ENCODE measurements around the gene ABCA2. TPM values are rescaled to one million over a fixed set of nuclear protein-coding genes. Genes with fewer than 3 reads are reported as not detected.

Gene ABCA2
- total and polyA plus RNA-seq, 9 of the 15 experiments (the other 6 are each of a cell fraction or from before 2014, with no cell fraction given) = 0.69 to 16.3 (median 6.1) TPM; not detected in 2

DNA sequence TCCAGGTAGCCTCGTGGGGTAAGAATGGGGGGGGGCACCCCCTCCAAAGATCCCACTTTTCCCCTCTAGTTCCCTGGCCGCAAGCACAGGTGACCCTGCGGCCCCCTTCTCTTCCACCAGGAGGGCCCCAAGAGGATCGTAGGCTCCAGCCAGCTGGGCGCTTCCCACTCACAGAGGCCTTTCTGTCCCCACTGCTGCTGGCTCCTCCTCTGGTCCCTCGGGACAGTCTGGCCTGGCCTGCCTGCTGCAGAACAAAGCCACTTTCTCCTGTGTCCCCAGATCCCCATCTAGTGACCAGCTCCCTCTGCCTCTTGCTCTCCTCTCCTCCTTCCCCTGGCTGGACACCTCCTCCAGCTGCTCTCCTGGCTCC lies 42.9 kb upstream of the ABCA2 start (continued):
- TF ChIP-seq GABPB1 (CRISPR knock-in tag; IDR thresholded peaks at IDR 0.05) = peak; percentile 58; the same call in 1 of the 2 replicates
- TF ChIP-seq, protein P1, sequence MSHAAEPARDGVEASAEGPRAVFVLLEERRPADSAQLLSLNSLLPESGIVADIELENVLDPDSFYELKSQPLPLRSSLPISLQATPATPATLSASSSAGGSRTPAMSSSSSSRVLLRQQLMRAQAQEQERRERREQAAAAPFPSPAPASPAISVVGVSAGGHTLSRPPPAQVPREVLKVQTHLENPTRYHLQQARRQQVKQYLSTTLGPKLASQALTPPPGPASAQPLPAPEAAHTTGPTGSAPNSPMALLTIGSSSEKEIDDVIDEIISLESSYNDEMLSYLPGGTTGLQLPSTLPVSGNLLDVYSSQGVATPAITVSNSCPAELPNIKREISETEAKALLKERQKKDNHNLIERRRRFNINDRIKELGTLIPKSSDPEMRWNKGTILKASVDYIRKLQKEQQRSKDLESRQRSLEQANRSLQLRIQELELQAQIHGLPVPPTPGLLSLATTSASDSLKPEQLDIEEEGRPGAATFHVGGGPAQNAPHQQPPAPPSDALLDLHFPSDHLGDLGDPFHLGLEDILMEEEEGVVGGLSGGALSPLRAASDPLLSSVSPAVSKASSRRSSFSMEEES (CRISPR knock-in tag; IDR thresholded peaks at IDR 0.05) = no peak
- no peak for TF ChIP-seq ZBTB8A (IDR thresholded peaks at IDR 0.05; ENCODE audit: partially characterized antibody)
- peak; percentile 22; the same call in 1 of the 2 replicates for TF ChIP-seq ARID1B (IDR thresholded peaks at IDR 0.05)
- 0 out of 2 replicates have a peak, but pooled peaks have one; percentile 32 for TF ChIP-seq MIER1 (IDR thresholded peaks at IDR 0.05; ENCODE audit: low read depth)
- TF ChIP-seq LCOR (CRISPR knock-in tag; IDR thresholded peaks at IDR 0.05) = 0 out of 2 replicates have a peak, but pooled peaks have one; percentile 14
- TF ChIP-seq, protein P2, sequence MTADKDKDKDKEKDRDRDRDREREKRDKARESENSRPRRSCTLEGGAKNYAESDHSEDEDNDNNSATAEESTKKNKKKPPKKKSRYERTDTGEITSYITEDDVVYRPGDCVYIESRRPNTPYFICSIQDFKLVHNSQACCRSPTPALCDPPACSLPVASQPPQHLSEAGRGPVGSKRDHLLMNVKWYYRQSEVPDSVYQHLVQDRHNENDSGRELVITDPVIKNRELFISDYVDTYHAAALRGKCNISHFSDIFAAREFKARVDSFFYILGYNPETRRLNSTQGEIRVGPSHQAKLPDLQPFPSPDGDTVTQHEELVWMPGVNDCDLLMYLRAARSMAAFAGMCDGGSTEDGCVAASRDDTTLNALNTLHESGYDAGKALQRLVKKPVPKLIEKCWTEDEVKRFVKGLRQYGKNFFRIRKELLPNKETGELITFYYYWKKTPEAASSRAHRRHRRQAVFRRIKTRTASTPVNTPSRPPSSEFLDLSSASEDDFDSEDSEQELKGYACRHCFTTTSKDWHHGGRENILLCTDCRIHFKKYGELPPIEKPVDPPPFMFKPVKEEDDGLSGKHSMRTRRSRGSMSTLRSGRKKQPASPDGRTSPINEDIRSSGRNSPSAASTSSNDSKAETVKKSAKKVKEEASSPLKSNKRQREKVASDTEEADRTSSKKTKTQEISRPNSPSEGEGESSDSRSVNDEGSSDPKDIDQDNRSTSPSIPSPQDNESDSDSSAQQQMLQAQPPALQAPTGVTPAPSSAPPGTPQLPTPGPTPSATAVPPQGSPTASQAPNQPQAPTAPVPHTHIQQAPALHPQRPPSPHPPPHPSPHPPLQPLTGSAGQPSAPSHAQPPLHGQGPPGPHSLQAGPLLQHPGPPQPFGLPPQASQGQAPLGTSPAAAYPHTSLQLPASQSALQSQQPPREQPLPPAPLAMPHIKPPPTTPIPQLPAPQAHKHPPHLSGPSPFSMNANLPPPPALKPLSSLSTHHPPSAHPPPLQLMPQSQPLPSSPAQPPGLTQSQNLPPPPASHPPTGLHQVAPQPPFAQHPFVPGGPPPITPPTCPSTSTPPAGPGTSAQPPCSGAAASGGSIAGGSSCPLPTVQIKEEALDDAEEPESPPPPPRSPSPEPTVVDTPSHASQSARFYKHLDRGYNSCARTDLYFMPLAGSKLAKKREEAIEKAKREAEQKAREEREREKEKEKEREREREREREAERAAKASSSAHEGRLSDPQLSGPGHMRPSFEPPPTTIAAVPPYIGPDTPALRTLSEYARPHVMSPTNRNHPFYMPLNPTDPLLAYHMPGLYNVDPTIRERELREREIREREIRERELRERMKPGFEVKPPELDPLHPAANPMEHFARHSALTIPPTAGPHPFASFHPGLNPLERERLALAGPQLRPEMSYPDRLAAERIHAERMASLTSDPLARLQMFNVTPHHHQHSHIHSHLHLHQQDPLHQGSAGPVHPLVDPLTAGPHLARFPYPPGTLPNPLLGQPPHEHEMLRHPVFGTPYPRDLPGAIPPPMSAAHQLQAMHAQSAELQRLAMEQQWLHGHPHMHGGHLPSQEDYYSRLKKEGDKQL (CRISPR knock-in tag; IDR thresholded peaks at IDR 0.05; ENCODE audit: borderline replicate concordance) = 0 out of 2 replicates have a peak, but pooled peaks have one; percentile 58
- TF ChIP-seq, protein P3, sequence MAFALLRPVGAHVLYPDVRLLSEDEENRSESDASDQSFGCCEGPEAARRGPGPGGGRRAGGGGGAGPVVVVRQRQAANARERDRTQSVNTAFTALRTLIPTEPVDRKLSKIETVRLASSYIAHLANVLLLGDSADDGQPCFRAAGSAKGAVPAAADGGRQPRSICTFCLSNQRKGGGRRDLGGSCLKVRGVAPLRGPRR (CRISPR knock-in tag; IDR thresholded peaks at IDR 0.05) = no peak
- TF ChIP-seq MEIS2 (IDR thresholded peaks at IDR 0.05; ENCODE audit: partially characterized antibody) = no peak
- peak; percentile 56; the same call in 1 of the 2 replicates for TF ChIP-seq TOE1 (IDR thresholded peaks at IDR 0.05; ENCODE audit: borderline replicate concordance)
- TF ChIP-seq TOE1 (CRISPR knock-in tag; IDR thresholded peaks at IDR 0.05; ENCODE audit: borderline replicate concordance, low read depth) = no peak
- TF ChIP-seq, protein P4, sequence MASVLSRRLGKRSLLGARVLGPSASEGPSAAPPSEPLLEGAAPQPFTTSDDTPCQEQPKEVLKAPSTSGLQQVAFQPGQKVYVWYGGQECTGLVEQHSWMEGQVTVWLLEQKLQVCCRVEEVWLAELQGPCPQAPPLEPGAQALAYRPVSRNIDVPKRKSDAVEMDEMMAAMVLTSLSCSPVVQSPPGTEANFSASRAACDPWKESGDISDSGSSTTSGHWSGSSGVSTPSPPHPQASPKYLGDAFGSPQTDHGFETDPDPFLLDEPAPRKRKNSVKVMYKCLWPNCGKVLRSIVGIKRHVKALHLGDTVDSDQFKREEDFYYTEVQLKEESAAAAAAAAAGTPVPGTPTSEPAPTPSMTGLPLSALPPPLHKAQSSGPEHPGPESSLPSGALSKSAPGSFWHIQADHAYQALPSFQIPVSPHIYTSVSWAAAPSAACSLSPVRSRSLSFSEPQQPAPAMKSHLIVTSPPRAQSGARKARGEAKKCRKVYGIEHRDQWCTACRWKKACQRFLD (CRISPR knock-in tag; IDR thresholded peaks at IDR 0.05) = peak; percentile 82; the same call in 1 of the 2 replicates
- TF ChIP-seq, protein P5, sequence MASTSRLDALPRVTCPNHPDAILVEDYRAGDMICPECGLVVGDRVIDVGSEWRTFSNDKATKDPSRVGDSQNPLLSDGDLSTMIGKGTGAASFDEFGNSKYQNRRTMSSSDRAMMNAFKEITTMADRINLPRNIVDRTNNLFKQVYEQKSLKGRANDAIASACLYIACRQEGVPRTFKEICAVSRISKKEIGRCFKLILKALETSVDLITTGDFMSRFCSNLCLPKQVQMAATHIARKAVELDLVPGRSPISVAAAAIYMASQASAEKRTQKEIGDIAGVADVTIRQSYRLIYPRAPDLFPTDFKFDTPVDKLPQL (IDR thresholded peaks at IDR 0.05; ENCODE audit: extremely low read depth, insufficient read length) = no peak
- TF ChIP-seq, protein P6, sequence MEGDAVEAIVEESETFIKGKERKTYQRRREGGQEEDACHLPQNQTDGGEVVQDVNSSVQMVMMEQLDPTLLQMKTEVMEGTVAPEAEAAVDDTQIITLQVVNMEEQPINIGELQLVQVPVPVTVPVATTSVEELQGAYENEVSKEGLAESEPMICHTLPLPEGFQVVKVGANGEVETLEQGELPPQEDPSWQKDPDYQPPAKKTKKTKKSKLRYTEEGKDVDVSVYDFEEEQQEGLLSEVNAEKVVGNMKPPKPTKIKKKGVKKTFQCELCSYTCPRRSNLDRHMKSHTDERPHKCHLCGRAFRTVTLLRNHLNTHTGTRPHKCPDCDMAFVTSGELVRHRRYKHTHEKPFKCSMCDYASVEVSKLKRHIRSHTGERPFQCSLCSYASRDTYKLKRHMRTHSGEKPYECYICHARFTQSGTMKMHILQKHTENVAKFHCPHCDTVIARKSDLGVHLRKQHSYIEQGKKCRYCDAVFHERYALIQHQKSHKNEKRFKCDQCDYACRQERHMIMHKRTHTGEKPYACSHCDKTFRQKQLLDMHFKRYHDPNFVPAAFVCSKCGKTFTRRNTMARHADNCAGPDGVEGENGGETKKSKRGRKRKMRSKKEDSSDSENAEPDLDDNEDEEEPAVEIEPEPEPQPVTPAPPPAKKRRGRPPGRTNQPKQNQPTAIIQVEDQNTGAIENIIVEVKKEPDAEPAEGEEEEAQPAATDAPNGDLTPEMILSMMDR (IDR thresholded peaks at IDR 0.05 in 2 of 3, conservative IDR thresholded peaks at IDR 0.05 in 1 of 3; ENCODE audit: insufficient read depth in 2 of 3, low read depth in 1 of 3, low read length in 3 of 3) = peak in 2 of 3 experiments; percentile 14 to 34; a peak in 2 of 6 replicates
